GM10248 (cell line): ENCODE data around the gene MRPL50.

Experiments
- CTCF ChIA-PET: fragments of 300-600 bp; sonication (Branson Sonifier 250); formaldehyde crosslinking; extraction: SDS; loops from one replicate; lab custom pipeline; 2021; ENCODE audit warnings: antibody characterized with exemption; lab: Yijun Ruan, JAX
- POLR2A ChIA-PET: fragments of 350-650 bp; sonication (Branson Sonifier 250); formaldehyde crosslinking; extraction: SDS; loops from one replicate; lab custom pipeline; 2020; ENCODE audit warnings: antibody characterized with exemption; lab: Yijun Ruan, JAX
- DNase-seq: peaks from one replicate; pipeline ENCODE4 v3.0.0; 2012; ENCODE audit errors: extremely low spot score
- CTCF ChIP-seq: IDR thresholded peaks from 2 replicates; pipeline ENCODE4 v1.5.1; 2012; ENCODE audit warnings: mild to moderate bottlenecking, low read depth; ENCODE audit errors: extremely low read depth, missing control alignments, control extremely low read depth

The MRPL50 gene

GRCh38 chr9:101365181-101365580, 33.2 kb downstream of the MRPL50 start:
- TF ChIP-seq CTCF, result no peak
- POLR2A ChIA-PET, result no interaction called here
- CTCF ChIA-PET, result interaction anchor here (1.4 kb wide), 1 partner anchor 53 kb away, joined by 3 read pairs; no protein-coding TSS in a partner anchor
- DNase-seq, result no peak

GRCh38 chr9:101362450-101362849, 36.0 kb downstream of the MRPL50 start:
- ChIA-PET CTCF (interaction anchor here (1.0 to 1.2 kb wide), 2 partner anchors 9 to 10 kb away, joined by 3 to 4 read pairs; no protein-coding TSS in a partner anchor), POLR2A (no interaction called here)
- TF ChIP-seq CTCF, result no peak

GRCh38 chr9:101360647-101361046, 37.8 kb downstream of the MRPL50 start:
- TF ChIP-seq CTCF, result no peak
- ChIA-PET POLR2A (no interaction called here), CTCF (no interaction called here)
- DNase-seq, result no peak

More at GRCh38 chr9:101362450-101362849, 36.0 kb downstream of the MRPL50 start:
- no peak for DNase-seq

- no peak for DNase-seq
- ChIA-PET POLR2A (no interaction called here), CTCF (no interaction called here)
- no peak for TF ChIP-seq CTCF
Observed at GRCh38 chr9:101359679-101360078, 38.7 kb downstream of the MRPL50 start.

- DNase-seq, result no peak
- TF ChIP-seq CTCF, result no peak
- ChIA-PET POLR2A (no interaction called here), CTCF (no interaction called here)
Observed at GRCh38 chr9:101356619-101357018, 41.8 kb downstream of the MRPL50 start.

- TF ChIP-seq CTCF, result no peak
- POLR2A ChIA-PET, result no interaction called here
- CTCF ChIA-PET, result no interaction called here
- DNase-seq, result no peak
Observed at GRCh38 chr9:101354765-101355708, 43.4 kb downstream of the MRPL50 start.
